Measurements from ENCODE around the gene ZNF275.
"Not testable (repeated sequence)": the region's sequence is repeated elsewhere in the genome, so short reads cannot be mapped to it uniquely, and the experiment has no call there.

Gene ZNF275

DNA sequence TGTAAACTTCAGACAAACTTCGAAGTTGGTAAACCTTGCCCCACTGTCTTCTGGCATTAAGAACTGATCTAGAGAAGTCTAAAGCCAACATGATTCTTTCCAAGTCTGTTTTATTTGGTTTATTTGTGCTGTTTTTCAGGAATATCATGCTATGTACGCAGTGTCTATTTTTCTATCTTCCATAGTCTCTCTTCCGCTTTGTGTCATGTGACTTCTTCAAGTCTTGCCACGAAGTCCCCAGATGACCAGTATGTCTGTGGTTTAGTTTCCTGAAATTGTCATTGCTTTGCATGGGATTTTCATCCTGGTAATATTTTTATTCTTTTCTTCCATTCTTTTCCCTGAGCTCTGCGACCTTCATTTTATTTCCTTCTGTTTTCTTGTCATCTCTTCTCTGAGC, 52.1 kb downstream of the ZNF275 start:
- DNase-seq (ENCODE audit: low read depth in 2 of 3, low spot score in 1 of 3), result no peak

DNA sequence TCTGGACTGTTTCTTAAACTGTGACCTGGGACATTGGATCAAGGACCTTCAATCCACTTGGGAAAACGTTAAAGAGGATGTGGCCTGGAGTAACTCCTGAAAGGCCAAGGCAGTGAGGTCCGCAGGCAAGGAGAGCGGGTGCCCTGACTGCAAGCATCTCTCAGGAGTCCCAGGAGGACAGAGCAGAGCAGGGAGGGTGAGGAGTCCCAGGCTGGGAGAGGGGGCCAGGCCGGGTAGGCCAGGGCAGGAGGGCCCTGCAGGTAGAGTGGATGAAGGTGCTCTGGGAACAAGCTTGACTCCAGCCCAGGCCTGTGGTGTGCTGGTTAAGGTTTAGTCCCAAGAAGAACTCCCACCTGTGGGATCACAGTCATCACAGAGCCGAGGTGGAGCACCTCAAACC, 53.4 kb downstream of the ZNF275 start:
- DNase-seq (ENCODE audit: low read depth in 2 of 3, low spot score in 1 of 3), result no peak

DNA sequence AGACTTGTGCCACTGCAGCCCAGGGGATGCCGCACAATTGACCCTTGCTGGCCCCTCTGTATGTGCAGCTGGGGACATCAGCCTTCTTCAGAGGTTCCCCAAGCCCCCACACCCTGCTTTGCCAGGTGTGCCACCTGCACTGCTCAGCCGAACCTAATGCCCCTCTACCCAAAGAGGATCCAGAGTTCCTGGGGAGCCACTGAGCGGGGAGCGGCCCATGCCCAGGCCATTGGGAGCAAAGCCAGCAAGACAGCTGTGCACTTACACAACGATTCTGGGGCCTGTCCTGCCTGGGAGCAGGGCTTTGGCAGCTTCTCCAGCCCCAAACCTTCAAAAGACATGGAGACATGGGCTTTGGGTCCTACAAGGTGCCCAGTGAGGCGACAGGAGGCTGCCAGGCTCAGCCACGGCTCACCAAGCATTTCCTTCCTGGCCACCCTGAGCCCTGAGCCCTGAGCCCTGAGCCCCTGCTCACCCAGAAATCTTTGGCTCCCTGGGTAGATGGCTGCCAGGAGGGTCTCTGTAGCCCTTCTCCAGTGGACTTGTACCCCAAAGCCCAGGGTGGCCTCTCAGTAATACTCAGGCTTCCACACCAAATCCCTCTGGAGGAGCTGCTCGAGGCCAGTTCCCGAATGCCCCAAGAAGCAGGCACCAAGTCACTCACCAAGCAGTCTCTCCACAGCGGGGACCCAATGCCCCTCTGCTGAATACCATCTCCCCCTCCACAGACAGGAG, 54.2 kb downstream of the ZNF275 start:
- no peak for DNase-seq (ENCODE audit: low read depth in 2 of 3, low spot score in 1 of 3)

DNA sequence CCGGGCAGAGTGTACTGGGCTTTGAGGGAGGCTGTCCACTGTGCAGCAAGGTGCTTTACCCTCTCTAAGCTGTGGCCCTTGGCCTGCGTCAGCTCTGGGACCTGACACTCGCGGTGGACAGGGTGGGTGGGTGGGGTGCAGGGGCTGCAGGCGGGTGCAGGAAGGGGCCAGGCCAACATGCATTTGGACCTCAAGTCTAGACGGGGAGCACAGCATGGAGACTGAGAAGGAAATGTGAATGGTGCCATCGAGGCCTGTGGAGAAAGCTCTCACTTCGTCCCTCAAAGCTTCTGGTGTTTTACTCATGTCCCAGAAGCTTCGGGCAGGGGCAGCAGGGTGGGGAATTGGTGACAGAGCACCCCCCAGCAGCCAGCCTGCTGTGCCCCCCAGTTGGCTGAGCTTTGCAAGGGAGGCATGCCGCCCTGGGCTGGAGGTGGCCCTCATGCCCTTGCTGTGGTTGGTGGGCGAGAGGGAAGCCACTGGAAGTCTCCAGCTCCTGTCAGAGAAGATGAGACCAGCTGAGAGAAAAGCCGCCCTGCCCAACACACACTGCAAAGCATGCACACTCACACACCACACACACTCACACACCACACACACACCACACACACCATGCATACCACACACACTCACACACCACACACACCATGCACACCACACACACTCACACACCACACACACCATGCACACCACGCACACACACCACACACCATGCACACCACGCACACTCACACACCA, 54.9 kb downstream of the ZNF275 start:
- no peak for DNase-seq (ENCODE audit: low read depth in 2 of 3, low spot score in 1 of 3)

GRCh38 chrX:153389460-153389768, 55.5 kb downstream of the ZNF275 start:
- not testable (repeated sequence) for DNase-seq (ENCODE audit: low read depth in 2 of 3, low spot score in 1 of 3)

DNA sequence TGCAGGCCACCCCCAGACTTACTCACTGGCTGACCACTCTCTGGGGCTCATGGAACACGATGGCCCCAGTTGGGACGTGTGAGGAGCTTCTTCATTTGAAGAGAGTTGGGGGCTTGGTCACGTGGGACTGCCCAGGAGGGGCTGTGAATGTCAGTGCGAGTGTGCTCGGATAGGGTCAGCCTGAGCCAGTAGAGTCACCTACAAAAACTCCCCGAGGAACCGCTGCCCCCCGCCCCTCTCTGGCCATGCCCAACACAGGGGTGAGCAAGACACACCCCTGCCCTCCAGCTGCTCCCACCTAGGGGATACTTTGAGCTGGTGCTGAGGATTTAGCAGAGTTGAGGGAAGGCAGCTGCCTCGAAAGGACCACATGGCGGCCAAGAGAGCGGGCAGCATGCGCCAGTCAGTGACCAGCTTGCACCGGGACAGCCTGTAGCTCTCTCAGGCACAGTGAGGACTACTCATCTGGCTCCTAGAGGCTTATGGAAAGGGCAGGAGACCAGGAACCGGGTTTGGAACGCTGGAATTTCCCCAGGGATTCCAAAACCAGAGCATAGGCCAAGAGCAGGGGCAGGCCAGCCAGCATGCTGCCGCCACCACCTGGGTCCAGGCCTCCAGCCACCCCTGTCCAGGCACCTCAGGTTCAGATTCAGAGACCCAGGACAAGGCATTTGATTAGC, 58.8 kb downstream of the ZNF275 start:
- DNase-seq (ENCODE audit: low read depth in 2 of 3, low spot score in 1 of 3), result no peak

DNA sequence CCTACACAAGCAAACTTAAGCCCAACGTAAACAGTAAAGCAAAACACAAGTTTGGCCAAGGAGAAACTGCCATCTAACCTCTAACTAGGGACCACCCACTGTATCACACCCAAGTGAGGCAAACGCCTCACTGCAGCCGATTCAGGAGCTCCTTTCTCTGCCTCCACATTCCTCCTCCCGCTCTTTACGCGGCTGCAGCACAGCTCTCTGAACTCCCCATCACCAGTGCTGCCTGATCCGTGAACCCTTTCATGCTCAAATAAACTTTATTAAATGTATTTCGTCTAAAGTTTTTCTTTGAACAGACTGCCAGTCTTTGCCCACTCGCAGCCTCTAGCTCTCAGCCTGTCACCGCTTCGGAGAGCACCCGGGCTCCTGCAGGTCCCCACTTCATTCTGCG, 60.7 kb downstream of the ZNF275 start:
- DNase-seq (ENCODE audit: low read depth in 2 of 3, low spot score in 1 of 3), result no peak

- no peak for DNase-seq (ENCODE audit: low read depth in 2 of 3, low spot score in 1 of 3)
These were observed 61.8 kb downstream of the ZNF275 start for GRCh38 chrX:153395613-153396319.

GRCh38 chrX:153396320-153397195, 62.6 kb downstream of the ZNF275 start:
- no peak for DNase-seq (ENCODE audit: low read depth in 2 of 3, low spot score in 1 of 3)

DNA sequence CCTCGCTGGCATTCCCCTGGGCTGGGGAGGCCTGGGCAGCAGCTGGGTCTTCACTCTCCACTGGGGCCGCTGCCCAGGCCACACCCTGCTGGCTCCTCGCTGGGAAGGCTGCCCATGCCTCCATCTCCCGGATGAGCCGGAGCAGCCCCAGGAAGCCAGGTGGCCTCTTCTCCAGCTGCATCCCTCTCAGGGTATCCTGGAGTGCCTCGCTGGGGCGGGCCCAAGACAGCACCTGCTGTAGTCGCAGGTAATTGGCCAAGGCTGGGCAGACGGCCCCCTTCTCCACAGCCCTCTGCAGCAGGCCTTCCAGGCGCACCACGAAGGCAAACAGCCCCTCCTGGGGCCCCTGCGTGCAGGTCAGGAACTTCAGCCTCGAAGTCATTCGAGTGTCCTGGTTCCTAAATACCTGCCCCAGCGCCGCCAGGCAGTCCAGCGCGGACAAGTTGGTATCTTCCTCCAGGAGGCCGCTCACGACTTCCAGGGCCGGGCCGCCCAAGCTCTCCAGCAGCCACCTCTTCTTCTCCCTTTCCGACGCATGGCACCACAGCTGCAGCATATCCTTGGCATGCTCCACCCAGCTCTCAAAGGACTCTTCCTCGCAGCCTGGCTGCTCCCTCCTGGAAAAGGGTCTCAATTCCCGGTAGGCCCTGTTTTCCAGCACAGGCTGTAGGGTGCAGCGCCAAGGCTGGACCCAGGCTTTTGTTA, 63.5 kb downstream of the ZNF275 start:
- DNase-seq (ENCODE audit: low read depth in 2 of 3, low spot score in 1 of 3), result no peak

GRCh38 chrX:153398275-153398960, 64.5 kb downstream of the ZNF275 start:
- no peak for DNase-seq (ENCODE audit: low read depth in 2 of 3, low spot score in 1 of 3)

GRCh38 chrX:153400146-153401132, 66.5 kb downstream of the ZNF275 start:
- DNase-seq (ENCODE audit: low read depth in 2 of 3, low spot score in 1 of 3), result peak; percentile 29 to 53 (median 53)

DNA sequence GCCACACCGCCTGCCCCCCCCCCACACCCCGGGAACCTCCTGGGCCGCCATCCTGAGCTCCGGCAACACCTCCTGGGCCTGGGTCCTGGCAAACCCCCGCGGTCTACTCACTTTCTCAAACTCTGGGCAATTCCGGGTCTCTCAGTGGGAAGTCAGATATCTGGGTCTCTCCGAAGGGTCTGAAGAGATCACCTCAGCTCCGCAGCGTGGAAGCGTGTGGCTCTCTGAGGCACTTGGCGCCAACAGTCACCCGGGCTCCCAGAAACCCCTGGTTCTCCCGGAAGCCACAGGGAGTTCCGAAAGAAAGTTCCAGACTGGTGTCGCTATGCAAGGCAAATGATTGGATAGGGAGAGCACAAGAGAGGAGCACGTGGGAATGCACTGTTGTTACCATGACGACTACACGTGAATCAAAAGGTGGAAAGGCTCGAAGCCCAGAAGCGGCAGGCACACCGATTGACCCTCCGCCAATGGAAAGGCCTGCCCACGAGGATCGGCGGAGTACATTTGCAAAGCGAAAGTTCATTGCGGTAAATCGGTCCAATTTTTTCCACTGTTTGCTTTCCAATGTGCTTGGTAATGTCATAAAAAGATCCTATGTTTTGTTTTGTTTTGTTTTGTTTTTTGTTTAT, 67.3 kb downstream of the ZNF275 start, which contains the start of gene PNMA6E:
PNMA6E (minus strand) TSS at position 218 of the 632 bp plus-strand sequence. CDS start 2,501 bp downstream, outside the sequence.
- DNase-seq (ENCODE audit: low read depth in 2 of 3, low spot score in 1 of 3), result no peak
